ENCODE data around the gene SIRT6. TPM values are rescaled to one million over a fixed set of nuclear protein-coding genes. Genes with fewer than 3 reads are reported as not detected.
"Not testable (repeated sequence)": the region's sequence is repeated elsewhere in the genome, so short reads cannot be mapped to it uniquely, and the experiment has no call there.

SIRT6 gene
- polyA plus RNA-seq, 1 of the 3 experiments (the other 2 are of a cell fraction) = 41.0 TPM

GRCh38 chr19:4138445-4138844 is 43.9 kb downstream of the SIRT6 start:
- 79% methylated on average over 5 of the region's 5 CpGs for WGBS (ENCODE audit: low lambda C conversion rate)

GRCh38 chr19:4136680-4137088 is 45.7 kb downstream of the SIRT6 start:
- no peak overlapping the region for H3K9ac ChIP-seq
- H3K4me3 ChIP-seq (ENCODE audit: low read depth in 2 of 2, low read length in 1 of 2) = no peak overlapping the region
- no peaks in the 10 kb centered on the region for H3K79me2 ChIP-seq (ENCODE audit: insufficient read depth)
- H2AFZ ChIP-seq (ENCODE audit: low read depth) = no peak overlapping the region
- 91% methylated on average over 8 of the region's 8 CpGs for WGBS (ENCODE audit: low lambda C conversion rate)
- H3K9me2 ChIP-seq = no peaks in the 10 kb centered on the region
- POLR2A ChIA-PET = no interaction called here
- no peaks in the 10 kb centered on the region for H4K20me1 ChIP-seq (ENCODE audit: insufficient read depth)
- no peaks in the 10 kb centered on the region for H3K36me3 ChIP-seq (replicated peaks in 1 of 2; ENCODE audit: control insufficient read depth in 1 of 2, insufficient read depth in 2 of 2, low read length in 1 of 2)
- H3K27me3 ChIP-seq (ENCODE audit: insufficient read depth) = no peaks in the 10 kb centered on the region
- DNase-seq = no peak
- peaks cover 4% of the 10 kb centered on the region for H3F3A ChIP-seq (replicated peaks; ENCODE audit: insufficient read depth)
- H3K4me1 ChIP-seq (ENCODE audit: control insufficient read depth in 1 of 2, insufficient read depth in 2 of 2, low read depth in 1 of 2, low read length in 1 of 2) = peaks cover 0 to 2% of the 10 kb centered on the region in 2 experiments; a peak in 1 of 4 replicates
- H3K4me2 ChIP-seq = no peak overlapping the region
- TF ChIP-seq REST (IDR thresholded peaks at IDR 0.05; ENCODE audit: low read depth, low read length) (no peak), TEAD4 (IDR thresholded peaks at IDR 0.05; ENCODE audit: borderline replicate concordance, insufficient read depth) (no peak), FOXJ3 (CRISPR knock-in tag; IDR thresholded peaks at IDR 0.05) (no peak), FOXM1 (IDR thresholded peaks at IDR 0.05; ENCODE audit: low read depth) (no peak), YY1 (IDR thresholded peaks at IDR 0.05; ENCODE audit: low read depth) (no peak)
- CTCF ChIA-PET = interaction anchor here (0.6 kb wide), 1 partner anchor 95 kb away, joined by 3 read pairs; no protein-coding TSS in a partner anchor
- H3K27ac ChIP-seq (ENCODE audit: low read depth in 2 of 2, low read length in 1 of 2) = no peak overlapping the region
- H3K9me3 ChIP-seq = no peaks in the 10 kb centered on the region

More at GRCh38 chr19:4138445-4138844, 43.9 kb downstream of the SIRT6 start:
- Histone ChIP-seq H3K36me3 (replicated peaks in 1 of 2; ENCODE audit: control insufficient read depth in 1 of 2, insufficient read depth in 2 of 2, low read length in 1 of 2) (no peaks in the 10 kb centered on the region), H3K79me2 (ENCODE audit: insufficient read depth) (no peaks in the 10 kb centered on the region), H3K9me2 (no peaks in the 10 kb centered on the region), H3K9me3 (no peaks in the 10 kb centered on the region), H3K4me2 (no peak overlapping the region), H4K20me1 (ENCODE audit: insufficient read depth) (no peaks in the 10 kb centered on the region), H2AFZ (ENCODE audit: low read depth) (no peak overlapping the region), H3K4me1 (ENCODE audit: control insufficient read depth in 1 of 2, insufficient read depth in 2 of 2, low read depth in 1 of 2, low read length in 1 of 2) (peaks cover 0 to 2% of the 10 kb centered on the region in 2 experiments; a peak in 1 of 4 replicates), H3K4me3 (ENCODE audit: low read depth in 2 of 2, low read length in 1 of 2) (no peak overlapping the region), H3F3A (replicated peaks; ENCODE audit: insufficient read depth) (peaks cover 4% of the 10 kb centered on the region), H3K27me3 (ENCODE audit: insufficient read depth) (no peaks in the 10 kb centered on the region), H3K27ac (ENCODE audit: low read depth in 2 of 2, low read length in 1 of 2) (no peak overlapping the region), H3K9ac (no peak overlapping the region)
- ChIA-PET CTCF (interaction anchor here (1.5 to 2.9 kb wide), 3 partner anchors 9 to 153 kb away, joined by 5 to 41 read pairs (median 22); partner anchors contain the start of gene EEF2), POLR2A (no interaction called here)
- no peak for TF ChIP-seq NFIC (IDR thresholded peaks at IDR 0.05; ENCODE audit: borderline replicate concordance)
- no peak for TF ChIP-seq GABPA (IDR thresholded peaks at IDR 0.05; ENCODE audit: low read depth)
- TF ChIP-seq SMC3 (IDR thresholded peaks at IDR 0.05; ENCODE audit: low read depth, low read length) = no peak
- TF ChIP-seq CHD2 (IDR thresholded peaks at IDR 0.05; ENCODE audit: low read length, partially characterized antibody) = no peak
- no peak for DNase-seq

GRCh38 chr19:4135386-4135785 is 47.0 kb downstream of the SIRT6 start:
- H3K9me3 ChIP-seq; H3F3A ChIP-seq (replicated peaks; ENCODE audit: insufficient read depth); H3K4me2 ChIP-seq; H3K9me2 ChIP-seq; CTCF ChIA-PET; H3K36me3 ChIP-seq (replicated peaks in 1 of 2; ENCODE audit: control insufficient read depth in 1 of 2, insufficient read depth in 2 of 2, low read length in 1 of 2); DNase-seq; H3K4me3 ChIP-seq (ENCODE audit: low read depth in 2 of 2, low read length in 1 of 2); H4K20me1 ChIP-seq (ENCODE audit: insufficient read depth); POLR2A ChIA-PET; H3K27me3 ChIP-seq (ENCODE audit: insufficient read depth); H3K9ac ChIP-seq; H2AFZ ChIP-seq (ENCODE audit: low read depth); H3K27ac ChIP-seq (ENCODE audit: low read depth in 2 of 2, low read length in 1 of 2); H3K79me2 ChIP-seq (ENCODE audit: insufficient read depth): not testable (repeated sequence)
- peaks cover 2 to 10% of the 10 kb centered on the region in 2 experiments; a peak in 2 of 4 replicates for H3K4me1 ChIP-seq (ENCODE audit: control insufficient read depth in 1 of 2, insufficient read depth in 2 of 2, low read depth in 1 of 2, low read length in 1 of 2)
- 96% methylated on average over 9 of the region's 9 CpGs for WGBS (ENCODE audit: low lambda C conversion rate)
